ENCODE data around the gene SPAG17. TPM values are rescaled to one million over a fixed set of nuclear protein-coding genes. Genes with fewer than 3 reads are reported as not detected.
A peak's percentile ranks its signal among the peaks of the same experiment; 100 is the strongest.

The SPAG17 gene
- total and polyA plus RNA-seq, 2 donors from 2014 or later, result 8.7 to 10.4 TPM

- DNase-seq, result no peak
- Histone ChIP-seq H3K9me3 (ENCODE audit: control insufficient read depth in 2 of 3, insufficient read depth in 1 of 3, low read length in 3 of 3) (no peaks in the 10 kb centered on the region), H3K27me3 (ENCODE audit: control insufficient read depth, insufficient read depth, low read length) (no peaks in the 10 kb centered on the region), H3K9ac (ENCODE audit: low read length in 3 of 3) (no peak overlapping the region), H3K4me3 (ENCODE audit: low read length in 3 of 3) (no peak overlapping the region), H3K36me3 (ENCODE audit: control insufficient read depth in 2 of 3, insufficient read depth in 3 of 3, low read length in 3 of 3) (no peaks in the 10 kb centered on the region), H3K27ac (ENCODE audit: low read depth in 2 of 2, low read length in 2 of 2) (no peak overlapping the region), H3K4me1 (ENCODE audit: control insufficient read depth in 2 of 3, insufficient read depth in 2 of 3, low read depth in 1 of 3, low read length in 3 of 3) (no peaks in the 10 kb centered on the region)
- intact Hi-C loops (cut with DNase I), result no loop called here
- FAIRE-seq, result no peak
- no peak for TF ChIP-seq CTCF (IDR thresholded peaks at IDR 0.05; ENCODE audit: borderline replicate concordance, extremely low read depth, insufficient read depth)
Measured at GRCh38 chr1:118007391-118007790, 177.6 kb downstream of the SPAG17 start.

GRCh38 chr1:118004312-118004711, 180.7 kb downstream of the SPAG17 start:
- H3K4me3 ChIP-seq (ENCODE audit: low read length in 3 of 3), result no peak overlapping the region
- intact Hi-C loops (cut with DNase I), result no loop called here
- H3K27me3 ChIP-seq (ENCODE audit: control insufficient read depth, insufficient read depth, low read length), result no peaks in the 10 kb centered on the region
- FAIRE-seq (no peak), DNase-seq (peak in 1 of 5 donors; percentile 54)
- H3K9me3 ChIP-seq (ENCODE audit: control insufficient read depth in 2 of 3, insufficient read depth in 1 of 3, low read length in 3 of 3), result no peaks in the 10 kb centered on the region
- TF ChIP-seq CTCF (IDR thresholded peaks at IDR 0.05; ENCODE audit: borderline replicate concordance, extremely low read depth, insufficient read depth), result no peak
- no peak overlapping the region for H3K9ac ChIP-seq (ENCODE audit: low read length in 3 of 3)
- H3K36me3 ChIP-seq (ENCODE audit: control insufficient read depth in 2 of 3, insufficient read depth in 3 of 3, low read length in 3 of 3), result no peaks in the 10 kb centered on the region
- no peak overlapping the region for H3K27ac ChIP-seq (ENCODE audit: low read depth in 2 of 2, low read length in 2 of 2)
- H3K4me1 ChIP-seq (ENCODE audit: control insufficient read depth in 2 of 3, insufficient read depth in 2 of 3, low read depth in 1 of 3, low read length in 3 of 3), result no peaks in the 10 kb centered on the region

- intact Hi-C loops (cut with DNase I), result no loop called here
- H3K36me3 ChIP-seq (ENCODE audit: control insufficient read depth in 2 of 3, insufficient read depth in 3 of 3, low read length in 3 of 3), result no peaks in the 10 kb centered on the region
- no peak for FAIRE-seq
- no peak overlapping the region for H3K4me3 ChIP-seq (ENCODE audit: low read length in 3 of 3)
- H3K4me1 ChIP-seq (ENCODE audit: control insufficient read depth in 2 of 3, insufficient read depth in 2 of 3, low read depth in 1 of 3, low read length in 3 of 3), result no peaks in the 10 kb centered on the region
- no peak for TF ChIP-seq CTCF (IDR thresholded peaks at IDR 0.05; ENCODE audit: borderline replicate concordance, extremely low read depth, insufficient read depth)
- H3K27ac ChIP-seq (ENCODE audit: low read depth in 2 of 2, low read length in 2 of 2), result no peak overlapping the region
- H3K9ac ChIP-seq (ENCODE audit: low read length in 3 of 3), result no peak overlapping the region
- no peaks in the 10 kb centered on the region for H3K9me3 ChIP-seq (ENCODE audit: control insufficient read depth in 2 of 3, insufficient read depth in 1 of 3, low read length in 3 of 3)
- H3K27me3 ChIP-seq (ENCODE audit: control insufficient read depth, insufficient read depth, low read length), result no peaks in the 10 kb centered on the region
- DNase-seq, result no peak
Measured at GRCh38 chr1:117985973-117986372, 199.1 kb downstream of the SPAG17 start.

GRCh38 chr1:117985239-117985638, 199.8 kb downstream of the SPAG17 start:
- Histone ChIP-seq H3K4me1 (ENCODE audit: control insufficient read depth in 2 of 3, insufficient read depth in 2 of 3, low read depth in 1 of 3, low read length in 3 of 3) (no peaks in the 10 kb centered on the region), H3K27ac (ENCODE audit: low read depth in 2 of 2, low read length in 2 of 2) (no peak overlapping the region), H3K36me3 (ENCODE audit: control insufficient read depth in 2 of 3, insufficient read depth in 3 of 3, low read length in 3 of 3) (no peaks in the 10 kb centered on the region), H3K9me3 (ENCODE audit: control insufficient read depth in 2 of 3, insufficient read depth in 1 of 3, low read length in 3 of 3) (no peaks in the 10 kb centered on the region), H3K9ac (ENCODE audit: low read length in 3 of 3) (no peak overlapping the region), H3K4me3 (ENCODE audit: low read length in 3 of 3) (no peak overlapping the region), H3K27me3 (ENCODE audit: control insufficient read depth, insufficient read depth, low read length) (no peaks in the 10 kb centered on the region)
- intact Hi-C loops (cut with DNase I), result no loop called here
- no peak for TF ChIP-seq CTCF (IDR thresholded peaks at IDR 0.05; ENCODE audit: borderline replicate concordance, extremely low read depth, insufficient read depth)
- FAIRE-seq (no peak), DNase-seq (no peak)

Measured in kidney (tissue), 14 donors.